Karpas-422 (cell line): ENCODE data around the gene HMGXB3. TPM values are rescaled to one million over a fixed set of nuclear protein-coding genes. Genes with fewer than 3 reads are reported as not detected.

Source experiments
- DNase-seq: peaks from one replicate; pipeline ENCODE4 v3.0.0-alpha.2; 2015
- H2AFZ ChIP-seq: fragments of 200-600 bp; sonication (generic); 2 replicates; pipeline ENCODE4 v1.6.1; 2014; ENCODE audit warnings: antibody characterized with exemption, low read length, mixed read lengths
- H3K27ac ChIP-seq: fragments of 200-600 bp; sonication (generic); 2 replicates; pipeline ENCODE4 v1.5.1; 2014; ENCODE audit warnings: mild to moderate bottlenecking, low read length, moderate library complexity
- H3K27me3 ChIP-seq: fragments of 200-600 bp; sonication (generic); 2 replicates; pipeline ENCODE4 v1.6.1; 2014; ENCODE audit warnings: low read length, mixed read lengths
- H3K36me3 ChIP-seq: fragments of 200-600 bp; sonication (generic); 2 replicates; pipeline ENCODE4 v1.6.1; 2014; ENCODE audit warnings: low read length, mixed read lengths; ENCODE audit not compliant: insufficient read depth
- H3K4me1 ChIP-seq: fragments of 200-600 bp; sonication (generic); 2 replicates; pipeline ENCODE4 v1.6.1; 2014; ENCODE audit warnings: mild to moderate bottlenecking, low read length, mixed read lengths
- H3K4me2 ChIP-seq: fragments of 200-600 bp; sonication (generic); 2 replicates; pipeline ENCODE4 v1.6.1; 2014; ENCODE audit warnings: low read length, low read depth, mild to moderate bottlenecking; ENCODE audit not compliant: poor library complexity, severe bottlenecking
- H3K4me3 ChIP-seq: fragments of 200-600 bp; sonication (generic); 2 replicates; pipeline ENCODE4 v1.5.1; 2014; ENCODE audit warnings: mild to moderate bottlenecking, antibody characterized with exemption, low read length, mixed read lengths
- H3K79me2 ChIP-seq: fragments of 200-600 bp; sonication (generic); 2 replicates; pipeline ENCODE4 v1.6.1; 2014; ENCODE audit warnings: mild to moderate bottlenecking, low read length, mixed read lengths
- H3K9ac ChIP-seq: fragments of 200-600 bp; sonication (generic); 2 replicates; pipeline ENCODE4 v1.6.0; 2014; ENCODE audit warnings: low read length
- H3K9me2 ChIP-seq: fragments of 200-600 bp; sonication (generic), shearing (Covaris generic); replicated peaks from 2 replicates; pipeline ENCODE4 v1.6.0; 2014; ENCODE audit warnings: mild to moderate bottlenecking, low read length, moderate library complexity; ENCODE audit not compliant: insufficient read depth
- H3K9me3 ChIP-seq: fragments of 300-700, 200-600 bp; sonication (generic); 2 replicates; pipeline ENCODE4 v1.6.1; 2014; ENCODE audit warnings: low read length, mixed read lengths
- H4K20me1 ChIP-seq: fragments of 200-600 bp; sonication (generic); 2 replicates; pipeline ENCODE4 v1.6.1; 2014; ENCODE audit warnings: mild to moderate bottlenecking, antibody characterized with exemption, low read length, low read depth; ENCODE audit not compliant: insufficient read depth
- total RNA-seq: library from RNA; depleted of rRNA; stranded (reverse); fragments of >200 nt; shearing (Covaris generic); gene quantifications from 2 replicates; pipeline ENCODE4 v1.2.3, GENCODE V29; 2014; ENCODE audit warnings: low replicate concordance

The HMGXB3 gene
- total RNA-seq, 1 experiment from 2014 or later = 25.0 TPM

DNA sequence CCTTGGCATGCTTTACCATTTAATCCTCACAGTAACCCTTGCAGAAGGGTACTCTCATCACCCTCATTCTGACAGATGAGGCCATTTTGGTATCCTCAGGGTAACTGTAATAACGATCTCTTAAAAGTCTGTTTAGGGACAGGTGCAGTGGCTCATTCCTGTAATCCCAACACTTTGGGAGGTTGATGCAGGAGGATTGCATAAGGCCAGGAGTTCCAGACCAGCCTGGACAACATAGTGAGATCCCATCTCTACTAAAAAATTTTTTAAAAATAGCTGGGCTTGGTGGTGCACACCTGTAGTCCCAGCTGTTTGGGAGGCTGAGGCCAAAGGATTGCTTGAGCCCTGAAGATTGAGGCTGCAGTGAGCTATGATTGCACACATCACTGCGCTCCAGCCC lies 54.0 kb downstream of the HMGXB3 start:
- Histone ChIP-seq H3K9ac (no peak overlapping the region), H3K36me3 (peaks cover 19% of the 10 kb centered on the region), H3K9me3 (no peaks in the 10 kb centered on the region), H3K4me1 (no peaks in the 10 kb centered on the region), H3K4me3 (no peak overlapping the region), H2AFZ (no peak overlapping the region), H3K79me2 (no peaks in the 10 kb centered on the region; the same call in 1 of the 2 replicates), H3K9me2 (no peaks in the 10 kb centered on the region), H3K27me3 (no peaks in the 10 kb centered on the region), H3K4me2 (no peak overlapping the region), H3K27ac (no peak overlapping the region), H4K20me1 (no peaks in the 10 kb centered on the region)
- DNase-seq = no peak

DNA sequence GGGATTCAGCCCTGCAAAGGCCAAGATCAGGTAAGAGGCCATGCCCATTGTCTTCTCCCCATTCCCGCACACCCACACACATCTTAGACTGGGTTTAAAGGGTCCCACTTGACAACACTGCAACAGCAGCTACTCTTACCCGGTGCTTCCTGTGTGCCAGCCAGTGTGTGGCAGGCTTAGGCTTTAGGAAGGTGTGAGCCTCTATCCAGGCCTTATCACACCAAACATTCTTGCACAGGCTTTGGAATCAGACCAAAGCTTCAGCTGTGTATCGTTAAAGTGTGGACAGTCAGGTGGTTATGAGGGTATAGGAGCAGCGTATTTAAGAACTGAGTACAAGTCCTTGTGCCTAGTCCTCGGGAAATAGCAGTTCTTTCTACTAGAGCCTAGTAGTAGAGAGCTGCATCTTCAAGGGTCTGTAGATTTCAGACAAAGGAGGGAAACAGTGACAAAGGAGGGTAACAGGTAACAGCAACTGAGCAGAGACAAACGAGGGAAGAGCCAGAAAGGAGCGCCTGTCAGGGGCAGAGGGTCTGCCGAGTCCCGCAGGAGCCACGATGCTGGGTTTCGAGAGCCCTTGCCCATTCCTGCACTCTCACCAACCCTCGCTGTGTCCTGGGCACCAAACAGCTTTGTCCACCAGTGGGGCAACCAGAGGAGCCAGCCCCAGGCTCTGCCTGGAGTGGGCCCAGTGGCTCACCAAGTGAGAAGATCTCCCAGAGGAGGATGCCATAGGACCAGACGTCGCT lies 55.0 kb downstream of the HMGXB3 start:
- Histone ChIP-seq H3K9me2 (no peaks in the 10 kb centered on the region), H3K36me3 (peaks cover 15% of the 10 kb centered on the region), H3K79me2 (no peaks in the 10 kb centered on the region; the same call in 1 of the 2 replicates), H3K27ac (no peak overlapping the region), H3K9ac (no peak overlapping the region), H3K4me3 (no peak overlapping the region), H2AFZ (no peak overlapping the region), H3K9me3 (no peaks in the 10 kb centered on the region), H3K27me3 (no peaks in the 10 kb centered on the region), H3K4me2 (no peak overlapping the region), H3K4me1 (no peaks in the 10 kb centered on the region), H4K20me1 (no peaks in the 10 kb centered on the region)
- DNase-seq = no peak

DNA sequence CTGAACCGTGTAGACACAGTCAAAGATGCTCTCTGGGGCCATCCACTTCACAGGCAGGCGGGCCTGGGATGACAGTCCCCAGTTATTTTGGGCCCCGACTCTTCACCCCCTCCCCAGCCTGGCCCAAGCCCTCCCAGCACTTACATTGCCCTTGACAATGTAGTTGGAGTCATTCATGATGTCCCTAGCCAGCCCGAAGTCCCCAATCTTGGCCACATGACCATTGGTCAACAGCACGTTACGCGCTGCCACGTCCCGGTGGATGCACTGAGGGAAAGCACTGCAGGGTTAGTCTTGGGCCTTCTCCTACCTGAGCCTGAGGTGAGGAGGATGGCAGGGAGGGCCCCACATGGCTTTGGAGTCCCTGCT lies 55.5 kb downstream of the HMGXB3 start:
- Histone ChIP-seq H3K9me2 (no peaks in the 10 kb centered on the region), H3K79me2 (no peaks in the 10 kb centered on the region), H3K4me3 (no peak overlapping the region), H4K20me1 (no peaks in the 10 kb centered on the region), H3K4me1 (no peaks in the 10 kb centered on the region), H2AFZ (no peak overlapping the region), H3K9ac (no peak overlapping the region), H3K36me3 (peaks cover 14% of the 10 kb centered on the region), H3K27ac (no peak overlapping the region), H3K27me3 (no peaks in the 10 kb centered on the region), H3K4me2 (no peak overlapping the region), H3K9me3 (no peaks in the 10 kb centered on the region)
- DNase-seq = no peak

DNA sequence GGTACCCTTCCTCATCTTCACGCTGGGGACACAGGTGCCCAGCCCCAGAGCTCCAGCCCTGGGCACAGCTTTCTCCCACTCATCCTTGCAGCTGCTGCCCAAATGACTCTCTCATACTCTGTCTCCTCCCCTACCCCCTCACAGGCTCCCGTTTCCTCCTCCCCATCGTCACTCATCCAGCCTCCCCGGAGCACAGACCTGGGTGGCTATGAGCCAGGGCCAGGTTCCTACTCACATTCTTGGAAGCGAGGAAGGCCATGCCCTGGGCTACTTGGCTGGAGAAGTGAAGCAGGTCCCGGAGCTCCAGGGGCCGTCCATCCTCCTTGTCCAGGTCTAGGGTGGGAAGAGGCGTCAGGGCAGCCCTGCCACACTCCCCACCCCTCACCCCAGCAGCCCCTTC lies 56.5 kb downstream of the HMGXB3 start:
- Histone ChIP-seq H3K9me2 (no peaks in the 10 kb centered on the region), H3K36me3 (peaks cover 12% of the 10 kb centered on the region), H3K27me3 (no peaks in the 10 kb centered on the region), H3K4me1 (no peaks in the 10 kb centered on the region), H4K20me1 (no peaks in the 10 kb centered on the region), H3K9me3 (no peaks in the 10 kb centered on the region), H2AFZ (no peak overlapping the region), H3K79me2 (no peaks in the 10 kb centered on the region), H3K9ac (no peak overlapping the region), H3K4me2 (no peak overlapping the region), H3K27ac (no peak overlapping the region), H3K4me3 (no peak overlapping the region)
- DNase-seq = no peak

DNA sequence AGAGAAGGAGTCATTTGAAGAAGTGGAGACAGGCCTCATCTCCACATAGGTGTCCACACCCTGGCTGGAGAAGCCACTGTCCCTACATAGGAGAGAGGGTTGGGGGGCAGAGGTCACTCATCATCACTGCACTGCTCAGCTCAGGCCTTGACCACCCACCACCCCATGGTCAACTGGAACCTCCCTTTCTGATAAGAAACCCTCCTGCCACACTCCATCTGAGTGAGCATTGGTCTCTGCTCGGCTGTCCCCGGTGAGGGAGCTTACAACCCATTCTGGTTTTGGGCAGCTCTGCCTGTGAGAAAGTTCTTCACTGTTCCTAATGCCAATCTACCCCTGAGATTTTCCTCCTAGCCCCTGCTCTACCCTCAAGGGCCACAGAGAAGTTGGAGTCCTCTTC lies 57.0 kb downstream of the HMGXB3 start:
- Histone ChIP-seq H3K4me1 (no peaks in the 10 kb centered on the region), H3K9me3 (no peaks in the 10 kb centered on the region), H3K27ac (no peak overlapping the region), H3K36me3 (peaks cover 12% of the 10 kb centered on the region), H4K20me1 (no peaks in the 10 kb centered on the region), H3K4me2 (no peak overlapping the region), H3K27me3 (no peaks in the 10 kb centered on the region), H2AFZ (no peak overlapping the region), H3K9ac (no peak overlapping the region), H3K9me2 (no peaks in the 10 kb centered on the region), H3K4me3 (no peak overlapping the region), H3K79me2 (no peaks in the 10 kb centered on the region)
- no peak for DNase-seq

DNA sequence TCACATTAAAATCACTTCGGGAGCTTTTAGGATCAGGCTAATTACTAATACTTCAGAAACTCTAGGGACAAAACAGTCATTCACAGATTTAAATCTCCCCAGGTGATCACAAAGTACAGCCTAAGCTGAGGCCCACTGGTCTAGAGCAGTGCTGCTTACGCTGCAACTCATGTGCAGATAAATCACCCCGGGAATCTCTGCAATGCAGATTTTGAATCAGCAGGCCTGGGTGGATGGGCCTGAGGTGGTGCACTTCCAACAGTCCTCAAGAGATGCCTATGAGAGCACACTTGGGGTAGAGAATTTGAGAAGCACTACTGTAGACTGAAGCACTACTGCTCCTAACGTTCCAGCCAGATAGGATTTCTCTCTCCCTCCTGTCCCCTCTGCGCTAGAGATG lies 57.5 kb downstream of the HMGXB3 start:
- no peaks in the 10 kb centered on the region for H3K27me3 ChIP-seq
- H3K4me1 ChIP-seq = no peaks in the 10 kb centered on the region
- no peak overlapping the region for H3K27ac ChIP-seq
- H3K79me2 ChIP-seq = no peaks in the 10 kb centered on the region
- no peak overlapping the region for H2AFZ ChIP-seq
- no peak for DNase-seq
- no peak overlapping the region for H3K9ac ChIP-seq
- no peaks in the 10 kb centered on the region for H4K20me1 ChIP-seq
- H3K4me2 ChIP-seq = no peak overlapping the region
- no peaks in the 10 kb centered on the region for H3K9me3 ChIP-seq
- no peak overlapping the region for H3K4me3 ChIP-seq
- peaks cover 10% of the 10 kb centered on the region for H3K36me3 ChIP-seq
- no peaks in the 10 kb centered on the region for H3K9me2 ChIP-seq

DNA sequence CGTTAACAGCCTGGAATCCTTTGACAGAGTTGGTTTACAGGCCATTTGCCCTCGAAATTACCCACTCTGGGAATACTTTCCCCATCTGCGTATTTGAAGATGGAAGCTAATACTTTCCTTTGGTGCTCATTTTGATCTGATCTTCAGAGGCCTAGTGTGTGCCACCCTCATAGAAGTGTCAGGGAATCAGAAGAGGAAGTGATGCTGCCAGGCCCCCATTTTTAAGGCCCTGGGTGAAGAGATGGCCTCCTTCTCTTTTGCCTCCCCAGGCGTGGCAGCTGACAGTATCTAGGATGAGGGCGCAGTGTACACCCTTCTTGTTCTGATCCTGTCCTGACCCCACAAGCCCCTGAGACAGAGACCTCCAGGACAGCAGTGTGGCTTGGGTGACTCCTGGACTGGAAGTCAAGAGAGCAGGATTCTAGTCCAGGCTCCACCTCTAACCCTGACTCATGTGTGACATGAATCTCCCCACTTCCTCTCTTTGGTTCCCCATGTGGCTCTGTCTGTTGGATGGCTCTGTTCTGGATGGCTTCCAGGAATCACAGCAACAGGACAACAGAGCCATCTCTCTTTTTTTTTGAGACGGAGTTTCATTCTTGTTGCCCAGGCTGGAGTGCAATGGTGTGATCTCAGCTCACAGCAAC lies 58.1 kb downstream of the HMGXB3 start:
- H3K27me3 ChIP-seq = no peaks in the 10 kb centered on the region
- H3K9me2 ChIP-seq = no peaks in the 10 kb centered on the region
- H3K9ac ChIP-seq = no peak overlapping the region
- H3K79me2 ChIP-seq = no peaks in the 10 kb centered on the region
- no peak for DNase-seq
- H3K9me3 ChIP-seq = no peaks in the 10 kb centered on the region
- H2AFZ ChIP-seq = no peak overlapping the region
- H3K27ac ChIP-seq = no peak overlapping the region
- H3K4me2 ChIP-seq = no peak overlapping the region
- peaks cover 4% of the 10 kb centered on the region; the same call in 1 of the 2 replicates for H3K36me3 ChIP-seq
- H4K20me1 ChIP-seq = no peaks in the 10 kb centered on the region
- no peaks in the 10 kb centered on the region for H3K4me1 ChIP-seq
- H3K4me3 ChIP-seq = no peak overlapping the region

DNA sequence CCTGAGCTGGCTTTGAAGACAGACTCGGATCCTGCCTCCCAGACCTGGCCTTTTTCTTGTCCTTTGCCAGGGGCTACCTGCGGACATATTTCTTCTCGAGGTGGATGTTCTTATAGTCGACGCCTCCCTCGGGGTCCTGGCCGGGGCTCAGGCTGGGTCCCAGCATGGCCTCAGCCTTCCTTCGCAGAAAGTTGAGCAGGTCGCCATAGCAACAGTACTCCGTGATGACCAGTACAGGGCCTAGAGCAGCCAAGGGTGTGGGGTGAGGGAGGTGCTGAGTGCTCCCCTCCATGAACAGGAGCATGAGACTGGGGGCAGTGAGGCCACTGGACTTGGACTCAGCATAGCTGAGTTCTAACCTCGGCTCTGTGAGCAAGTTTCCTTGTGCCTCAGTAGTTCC lies 59.1 kb downstream of the HMGXB3 start:
- Histone ChIP-seq H3K27ac (no peak overlapping the region), H3K79me2 (no peaks in the 10 kb centered on the region), H3K27me3 (no peaks in the 10 kb centered on the region)

More for the DNA sequence above, 59.1 kb downstream of the HMGXB3 start:
- Histone ChIP-seq H3K9me2 (no peaks in the 10 kb centered on the region), H3K4me1 (no peaks in the 10 kb centered on the region), H3K9me3 (no peaks in the 10 kb centered on the region), H2AFZ (no peak overlapping the region), H3K36me3 (no peaks in the 10 kb centered on the region), H3K9ac (no peak overlapping the region), H4K20me1 (no peaks in the 10 kb centered on the region), H3K4me2 (no peak overlapping the region), H3K4me3 (no peak overlapping the region)
- no peak for DNase-seq
